Fibroblast of the aortic adventitia (primary cell): Measurements from ENCODE around the gene IRF8. TPM values are rescaled to one million over a fixed set of nuclear protein-coding genes. Genes with fewer than 3 reads are reported as not detected.
A peak's percentile ranks its signal among the peaks of the same experiment; 100 is the strongest.

Experiments
- DNase-seq: peaks from one replicate; pipeline ENCODE4 v3.0.0-alpha.2; 2010; ENCODE audit warnings: low read depth
- H3K4me3 ChIP-seq: 2 replicates; pipeline ENCODE4 v1.5.1; 2011; ENCODE audit warnings: low read depth, mild to moderate bottlenecking, control low read depth, low read length, moderate library complexity
- CTCF ChIP-seq: IDR thresholded peaks from 2 replicates; pipeline ENCODE4 v1.5.1; 2011; ENCODE audit warnings: mild to moderate bottlenecking, low read length, control low read depth, inconsistent platforms; ENCODE audit not compliant: insufficient read depth
- total RNA-seq: library from RNA; depleted of rRNA; stranded (reverse); fragments of >200 nt; gene quantifications from 2 replicates; pipeline ENCODE4 v1.2.3, GENCODE V29; 2012; ENCODE audit warnings: low replicate concordance

Gene IRF8
- total RNA-seq, 1 donor, result not detected

GRCh38 chr16:85918436-85918835 lies 19.5 kb downstream of the IRF8 start:
- TF ChIP-seq CTCF, result no peak
- no peak overlapping the region for H3K4me3 ChIP-seq

GRCh38 chr16:85919271-85920267 lies 20.6 kb downstream of the IRF8 start:
- TF ChIP-seq CTCF, result no peak
- no peak for DNase-seq

More at GRCh38 chr16:85918436-85918835, 19.5 kb downstream of the IRF8 start:
- DNase-seq, result no peak

GRCh38 chr16:85921026-85921425 lies 22.1 kb downstream of the IRF8 start:
- no peak overlapping the region for H3K4me3 ChIP-seq
- DNase-seq, result no peak
- no peak for TF ChIP-seq CTCF

More at GRCh38 chr16:85919271-85920267, 20.6 kb downstream of the IRF8 start:
- H3K4me3 ChIP-seq, result no peak overlapping the region

- no peak for DNase-seq
- H3K4me3 ChIP-seq, result no peak overlapping the region
- TF ChIP-seq CTCF, result no peak
These were observed 24.4 kb downstream of the IRF8 start for GRCh38 chr16:85923153-85924021.

DNA sequence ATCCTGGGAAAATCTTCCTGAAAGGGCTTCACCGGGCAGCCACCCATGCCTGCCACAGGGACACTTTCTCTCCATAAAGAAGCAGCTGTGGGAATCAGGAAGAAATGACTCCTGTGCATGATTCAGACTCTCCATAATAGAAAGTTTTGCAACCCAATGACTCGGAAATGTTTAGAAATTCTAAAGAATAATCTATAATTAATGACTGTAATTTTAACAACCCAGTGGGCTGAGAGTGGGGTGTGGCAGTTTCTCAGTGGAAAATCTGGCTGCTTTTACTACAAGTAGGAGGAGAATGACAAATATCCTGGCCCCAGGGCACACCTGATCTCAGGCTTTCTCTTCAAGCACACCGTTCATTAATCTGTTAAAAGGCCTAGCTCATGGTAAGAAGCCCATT lies 25.7 kb downstream of the IRF8 start:
- DNase-seq, result peak; percentile 17
- no peak for TF ChIP-seq CTCF
- no peak overlapping the region for H3K4me3 ChIP-seq

GRCh38 chr16:85926370-85926769 lies 27.4 kb downstream of the IRF8 start:
- TF ChIP-seq CTCF, result no peak
- H3K4me3 ChIP-seq, result no peak overlapping the region
- DNase-seq, result no peak
